ENCODE results near the gene CLCA1.

CLCA1 gene

DNA sequence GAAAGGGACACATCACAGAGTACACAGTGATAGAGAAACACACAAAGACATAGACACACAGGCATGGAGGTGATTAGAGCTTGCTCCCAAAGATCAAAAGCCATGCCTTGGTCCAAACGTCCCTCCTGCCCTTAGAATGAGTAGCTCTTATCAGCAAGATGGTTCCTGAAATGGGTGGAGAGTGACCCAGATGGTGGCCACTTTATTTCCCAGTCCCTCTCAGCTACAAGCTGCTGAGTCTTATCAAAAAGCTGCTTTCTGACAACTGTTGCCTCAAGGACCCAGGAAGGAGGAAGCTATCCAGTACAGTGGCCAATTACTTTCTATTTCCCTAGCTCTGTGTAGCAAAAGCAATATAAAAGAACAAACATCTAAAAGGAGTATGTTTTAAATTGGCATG is 7.7 kb upstream of the CLCA1 start:
- no peak for DNase-seq (ENCODE audit: low read depth)
- H3K4me3 ChIP-seq (ENCODE audit: low read depth, low read length): no peak overlapping the region

DNA sequence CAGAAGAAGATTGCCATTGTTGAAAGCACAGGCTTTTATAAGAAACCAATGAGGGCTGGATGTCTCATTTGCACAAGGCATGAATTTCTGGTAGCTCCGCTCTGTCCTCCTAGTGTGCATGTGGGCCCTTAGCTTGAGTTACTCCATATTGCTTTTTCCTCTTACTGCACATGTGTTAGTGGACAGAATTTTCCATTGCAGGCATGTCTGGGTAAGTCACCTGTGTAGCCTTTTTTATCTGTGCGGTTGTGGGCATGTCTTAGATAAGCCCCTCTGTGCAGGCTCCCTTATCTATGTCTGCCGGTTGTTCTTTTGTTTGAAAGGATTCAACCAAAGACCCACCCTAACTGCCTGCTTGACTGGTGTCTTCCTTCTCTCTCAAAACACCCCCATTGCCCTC is 7.2 kb upstream of the CLCA1 start:
- H3K4me3 ChIP-seq (ENCODE audit: low read depth, low read length): no peak overlapping the region
- DNase-seq (ENCODE audit: low read depth): no peak

DNA sequence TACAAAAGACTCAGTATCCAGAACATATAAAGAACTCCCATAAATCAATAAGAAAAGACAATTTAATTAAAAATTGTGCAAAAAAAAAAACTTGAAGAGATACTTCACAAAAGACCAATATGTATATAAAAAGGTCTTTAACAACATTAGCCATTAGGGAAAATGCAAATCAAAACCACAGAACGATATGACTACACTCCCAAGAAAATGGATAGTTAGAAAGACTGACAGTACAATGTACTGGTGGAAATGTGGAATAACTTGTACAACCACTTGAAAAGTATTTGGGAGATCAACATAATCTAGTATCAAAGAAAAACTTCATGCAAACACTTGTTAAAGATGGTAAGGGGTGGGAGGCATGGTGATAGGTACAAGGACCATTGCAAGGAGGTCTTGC is 3.9 kb upstream of the CLCA1 start:
- no peak for DNase-seq (ENCODE audit: low read depth)
- no peak overlapping the region for H3K4me3 ChIP-seq (ENCODE audit: low read depth, low read length)

DNA sequence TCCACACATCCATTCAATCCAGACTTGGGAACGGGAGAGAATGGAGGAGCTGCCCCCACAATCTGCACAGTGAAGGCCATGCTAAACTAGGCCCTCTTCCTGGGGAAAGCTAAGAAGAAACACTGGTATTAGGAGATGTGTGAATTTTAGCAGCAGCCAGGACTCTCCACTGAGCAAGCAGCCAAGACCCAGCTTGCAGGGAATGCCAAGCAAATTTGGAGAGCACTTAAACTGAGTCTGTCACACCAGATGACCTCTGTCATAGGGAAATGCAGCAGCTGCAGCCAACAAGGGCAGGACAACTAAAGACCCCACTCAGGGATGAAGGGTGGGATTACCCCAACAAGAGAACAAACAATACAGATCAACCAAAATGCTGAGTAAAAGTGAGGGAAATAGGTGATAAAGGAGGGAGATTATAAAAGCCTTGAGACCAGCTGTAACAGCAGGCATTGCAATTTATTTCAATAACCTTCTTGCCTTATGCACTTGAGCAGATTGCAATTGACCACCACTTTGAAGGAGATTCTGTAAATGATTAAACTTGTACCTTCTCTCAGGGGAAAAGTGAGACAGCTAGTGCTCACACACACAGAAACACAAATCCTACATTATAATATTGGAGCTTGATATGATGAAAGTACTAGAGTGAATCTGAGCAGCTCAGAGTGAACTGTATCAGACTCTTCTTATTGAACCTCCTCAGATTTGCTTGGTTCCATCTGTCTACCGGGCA is 2.5 kb upstream of the CLCA1 start:
- H3K4me3 ChIP-seq (ENCODE audit: low read depth, low read length): no peak overlapping the region
- DNase-seq (ENCODE audit: low read depth): no peak

DNA sequence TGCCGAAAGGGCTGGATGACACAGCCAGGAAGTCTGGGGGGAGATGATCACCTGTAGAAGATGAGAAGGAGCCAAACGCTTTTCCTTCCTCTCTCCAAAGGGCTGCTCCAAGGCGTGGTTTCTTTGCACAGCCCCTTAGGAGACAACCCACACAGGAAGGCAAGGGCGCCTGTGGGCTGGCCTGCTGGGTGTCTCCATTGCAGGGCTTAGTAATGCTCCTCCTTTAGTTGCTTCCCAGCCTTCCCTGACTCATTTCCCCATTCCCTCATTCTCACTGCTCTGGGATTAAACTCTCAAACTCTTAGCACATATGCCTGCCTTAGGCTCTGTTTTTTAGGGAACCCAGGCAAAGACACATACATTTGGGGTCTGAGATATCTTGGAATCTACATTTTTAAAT is 1.7 kb upstream of the CLCA1 start:
- DNase-seq (ENCODE audit: low read depth): no peak

DNA sequence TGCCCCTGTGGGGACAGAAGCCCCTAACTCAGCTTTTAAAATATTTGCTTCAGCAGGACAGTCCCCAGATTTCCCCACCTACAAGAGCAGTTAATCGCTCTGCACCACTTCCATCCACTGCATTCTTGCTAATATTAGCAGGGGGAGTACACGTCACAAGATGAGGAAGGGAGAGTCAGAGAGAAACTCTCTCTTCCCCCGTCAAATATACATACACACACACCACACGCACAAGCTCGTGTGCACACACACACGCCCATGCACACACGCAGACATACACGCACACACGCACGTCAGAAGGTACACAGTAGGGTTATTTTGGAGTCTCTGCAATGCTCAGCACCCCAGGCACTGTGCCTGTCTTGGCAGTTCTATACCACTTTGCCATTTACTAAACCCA is 2.1 kb downstream of the CLCA1 start:
- H3K4me3 ChIP-seq (ENCODE audit: low read depth, low read length): no peak overlapping the region
- no peak for DNase-seq (ENCODE audit: low read depth)

More for the DNA sequence above, 1.7 kb upstream of the CLCA1 start:
- H3K4me3 ChIP-seq (ENCODE audit: low read depth, low read length): no peak overlapping the region

DNA sequence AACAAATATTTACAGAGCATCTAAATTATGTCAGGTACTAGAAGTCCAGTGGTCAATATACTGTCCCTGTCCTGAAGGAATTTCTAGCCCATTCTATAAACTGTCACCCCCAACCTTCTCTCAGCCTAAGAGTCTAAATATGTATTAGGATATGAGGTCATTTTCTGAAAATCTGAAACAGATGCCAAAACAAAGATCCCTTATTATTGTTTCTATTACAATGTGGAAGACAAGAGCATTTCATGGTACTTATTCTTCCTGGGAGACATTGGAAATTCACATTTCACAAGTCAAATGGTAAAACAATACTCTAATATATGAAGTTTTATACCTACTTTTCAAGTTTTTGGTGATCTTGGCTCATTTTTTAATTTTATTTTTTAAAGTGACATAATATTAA is 2.6 kb downstream of the CLCA1 start:
- DNase-seq (ENCODE audit: low read depth): no peak
- H3K4me3 ChIP-seq (ENCODE audit: low read depth, low read length): no peak overlapping the region

DNA sequence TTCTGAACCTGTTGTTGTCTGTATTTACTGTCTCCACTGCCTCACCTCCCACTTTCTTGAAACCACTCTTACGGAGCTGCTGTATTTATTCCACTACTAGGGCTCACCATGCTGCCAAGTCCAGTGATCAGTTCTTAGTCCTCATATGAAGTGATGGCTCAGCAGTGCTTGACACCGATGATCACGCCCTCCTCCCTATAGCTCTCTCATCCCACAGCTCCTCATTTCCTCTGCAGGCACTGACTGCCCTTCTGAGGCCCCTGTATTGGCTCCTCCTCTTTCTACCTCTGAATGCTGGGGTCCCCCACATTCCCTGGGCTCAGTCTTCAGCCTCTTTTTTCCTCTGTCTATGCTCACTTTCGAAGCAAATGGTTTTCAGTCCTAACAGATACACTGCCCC is 3.4 kb downstream of the CLCA1 start:
- no peak overlapping the region for H3K4me3 ChIP-seq (ENCODE audit: low read depth, low read length)
- DNase-seq (ENCODE audit: low read depth): no peak

DNA sequence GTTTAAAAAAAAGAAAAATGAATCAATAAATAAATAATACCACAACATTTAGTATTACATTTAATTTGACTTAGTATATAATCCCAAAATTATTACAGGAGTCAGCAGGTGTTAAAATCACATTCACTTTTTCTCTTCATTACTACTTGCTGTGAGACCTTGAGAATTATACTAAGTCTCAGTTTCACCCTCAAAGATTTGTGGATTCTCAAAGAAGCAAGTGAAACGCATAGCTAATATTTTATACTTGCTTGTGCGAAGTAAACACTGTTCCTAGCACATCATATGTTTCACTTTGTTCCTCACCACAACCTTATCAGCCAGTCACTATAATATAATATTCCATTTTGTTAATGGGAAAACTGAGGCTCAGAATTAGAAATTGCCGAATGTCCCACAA is 4.0 kb downstream of the CLCA1 start:
- DNase-seq (ENCODE audit: low read depth): no peak
- no peak overlapping the region for H3K4me3 ChIP-seq (ENCODE audit: low read depth, low read length)

DNA sequence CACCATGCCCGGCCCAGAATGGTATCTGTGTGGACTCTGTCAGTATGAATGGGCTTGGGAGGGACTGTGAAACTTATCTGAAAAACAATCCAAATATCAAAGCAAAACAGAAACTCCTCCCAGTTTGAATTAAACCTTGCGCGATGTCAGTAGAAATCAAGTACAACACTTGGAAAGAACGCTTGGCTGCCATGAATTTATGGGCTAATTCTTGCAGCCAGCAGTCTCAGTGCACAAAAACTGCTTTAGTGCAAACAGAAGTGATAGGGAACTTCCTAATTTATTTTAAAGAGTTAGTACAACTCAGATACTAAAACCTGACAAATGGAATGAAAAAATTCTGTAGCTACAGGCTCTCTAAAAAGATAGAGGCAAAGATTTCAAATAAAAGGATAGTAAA is 8.5 kb downstream of the CLCA1 start:
- no peak for DNase-seq (ENCODE audit: low read depth)
- H3K4me3 ChIP-seq (ENCODE audit: low read depth, low read length): no peak overlapping the region

DNA sequence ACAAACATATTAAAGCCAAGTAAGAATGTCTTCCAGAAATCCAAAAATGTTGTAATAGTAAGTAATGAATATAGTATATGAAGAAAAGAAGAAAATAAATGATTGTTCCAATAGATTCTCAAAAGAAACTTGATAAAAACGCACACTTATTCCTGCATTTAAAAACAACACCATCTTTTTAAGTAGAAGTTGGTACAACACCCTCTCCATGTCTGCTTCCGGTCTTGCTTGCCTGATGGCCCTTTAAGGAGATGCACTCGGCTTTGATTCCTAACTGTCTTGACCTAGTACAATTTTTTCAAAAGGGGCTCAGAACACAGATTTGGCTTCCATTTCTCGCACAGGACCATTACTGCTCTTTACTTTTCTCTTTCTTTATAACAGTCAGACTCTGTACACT is 9.0 kb downstream of the CLCA1 start:
- H3K4me3 ChIP-seq (ENCODE audit: low read depth, low read length): no peak overlapping the region
- no peak for DNase-seq (ENCODE audit: low read depth)

DNA sequence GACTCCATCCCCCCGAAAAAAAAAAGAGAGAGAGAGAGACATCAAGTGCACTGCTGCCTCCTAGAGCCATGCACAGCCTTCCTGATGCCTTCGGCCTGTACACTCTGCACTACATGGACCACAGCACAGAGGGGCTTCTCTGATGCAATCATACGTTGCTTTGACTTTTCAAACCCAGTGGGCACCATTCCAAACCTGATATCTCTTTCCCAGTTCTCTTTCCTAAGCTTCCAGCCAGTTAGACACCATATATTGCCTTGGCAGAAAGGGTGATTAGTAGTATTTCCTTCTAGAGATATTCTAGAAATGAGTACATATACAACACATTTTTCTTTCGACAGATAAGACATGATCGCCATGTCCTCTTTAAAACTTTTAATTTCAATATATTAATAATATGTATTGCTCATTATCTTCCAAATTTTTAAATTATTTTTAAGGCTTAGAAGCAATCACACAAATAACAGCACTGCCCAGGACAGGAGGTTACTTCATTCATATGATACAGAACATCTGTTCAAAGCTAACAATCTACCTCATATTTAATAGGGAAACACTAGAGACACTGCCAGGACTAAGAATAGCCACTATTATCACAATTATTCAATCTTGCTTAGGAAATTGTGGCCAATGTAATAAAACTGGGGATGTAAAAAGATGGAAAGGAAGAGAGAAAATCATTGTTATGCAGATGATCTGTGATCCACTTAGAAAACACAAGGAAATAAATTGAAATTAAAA is 9.9 kb downstream of the CLCA1 start:
- no peak overlapping the region for H3K4me3 ChIP-seq (ENCODE audit: low read depth, low read length)
- DNase-seq (ENCODE audit: low read depth): no peak

DNA sequence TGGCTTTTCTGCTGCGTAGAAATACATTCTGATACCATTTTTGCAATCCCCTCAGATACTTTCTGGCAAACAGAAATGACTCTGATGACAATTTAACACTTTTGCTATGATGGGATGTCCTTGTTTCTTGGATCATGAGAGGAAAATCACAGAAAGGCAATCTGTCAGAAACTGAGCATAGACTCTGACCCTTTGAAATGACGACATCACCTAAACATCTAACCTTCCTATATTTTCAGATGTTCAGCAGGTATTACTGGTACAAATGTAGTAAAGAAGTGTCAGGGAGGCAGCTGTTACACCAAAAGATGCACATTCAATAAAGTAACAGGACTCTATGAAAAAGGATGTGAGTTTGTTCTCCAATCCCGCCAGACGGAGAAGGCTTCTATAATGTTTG is 13.2 kb downstream of the CLCA1 start:
- DNase-seq (ENCODE audit: low read depth): no peak
- H3K4me3 ChIP-seq (ENCODE audit: low read depth, low read length): no peak overlapping the region

DNA sequence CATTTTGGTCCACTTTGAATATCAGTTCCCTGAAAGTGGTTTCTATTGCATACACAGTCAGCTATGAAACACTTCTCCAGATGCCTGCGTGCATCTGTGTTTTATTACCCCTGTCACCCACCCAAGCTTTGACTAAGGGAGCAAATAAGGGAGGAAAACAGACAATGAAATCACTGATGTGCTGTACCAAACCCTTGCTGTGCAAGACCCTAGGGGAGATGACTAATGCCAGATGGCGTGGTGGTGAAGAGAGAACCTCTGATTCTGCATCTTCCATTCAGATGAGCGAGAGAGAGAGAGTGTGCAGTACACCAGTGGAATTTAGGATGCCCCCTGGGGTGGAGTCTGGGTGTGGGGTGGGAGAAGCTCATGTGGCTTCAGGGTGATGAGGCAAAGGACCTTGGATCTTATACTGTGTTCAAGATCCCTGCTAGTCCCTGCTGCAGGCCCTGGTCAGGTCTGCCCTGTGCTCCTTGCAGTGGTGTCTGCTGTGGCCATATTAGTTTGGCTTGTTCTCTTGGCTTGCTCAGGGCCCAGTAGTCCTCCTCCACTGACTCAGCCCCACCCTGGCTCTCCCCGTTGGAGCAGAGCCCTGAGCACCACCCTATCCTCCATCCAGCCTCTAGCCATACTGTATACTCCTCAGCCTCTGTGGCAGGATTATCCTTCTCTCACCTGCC is 18.5 kb downstream of the CLCA1 start:
- no peak overlapping the region for H3K4me3 ChIP-seq (ENCODE audit: low read depth, low read length)
- peak; percentile 99 for DNase-seq (ENCODE audit: low read depth)

DNA sequence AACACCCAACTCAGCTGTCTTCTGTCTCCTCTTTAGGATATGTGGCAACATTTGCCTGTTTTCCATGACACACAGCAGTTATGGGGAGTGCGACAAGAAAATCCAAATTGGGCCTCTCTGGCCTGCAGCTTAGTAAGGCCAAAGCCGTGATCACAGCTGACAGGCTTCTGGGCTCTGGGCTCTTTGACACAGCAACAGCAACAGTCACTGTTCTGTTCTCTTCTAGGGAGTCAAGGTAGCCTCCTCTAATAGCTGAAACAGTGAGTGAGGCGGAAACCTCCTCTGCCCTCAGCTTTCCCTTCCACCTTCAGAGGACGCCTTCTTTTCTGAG is 19.0 kb downstream of the CLCA1 start:
- DNase-seq (ENCODE audit: low read depth): no peak
- H3K4me3 ChIP-seq (ENCODE audit: low read depth, low read length): no peak overlapping the region

DNA sequence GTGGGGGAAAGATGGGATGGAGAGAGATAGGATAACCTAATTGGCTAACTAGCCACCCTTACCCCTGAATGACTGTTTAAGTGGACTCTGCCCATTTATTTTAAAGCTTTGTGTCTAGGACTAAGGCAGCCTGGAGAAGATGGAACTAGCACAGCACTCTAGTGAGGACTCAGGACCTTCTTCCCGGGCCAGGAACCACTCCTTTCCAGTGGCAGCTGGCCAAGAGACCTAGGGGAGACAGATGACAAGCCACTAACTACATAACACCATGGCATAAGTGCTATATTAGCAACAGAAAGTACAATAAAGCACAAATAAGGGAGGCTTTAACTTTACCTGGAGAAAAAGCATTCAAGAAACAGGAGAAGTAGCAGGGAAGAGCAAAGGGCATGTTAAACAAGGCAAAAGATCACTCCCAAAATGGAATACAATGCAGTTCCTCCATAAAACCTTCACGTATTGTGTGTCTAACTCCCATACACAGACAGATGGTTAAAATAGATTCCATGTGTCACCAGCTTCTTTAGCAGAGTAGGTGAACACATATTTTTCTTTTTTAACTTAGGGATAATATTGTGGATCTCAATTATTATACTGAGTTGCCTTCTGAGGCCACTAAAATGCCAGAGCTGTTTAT is 20.6 kb downstream of the CLCA1 start:
- DNase-seq (ENCODE audit: low read depth): no peak
- no peak overlapping the region for H3K4me3 ChIP-seq (ENCODE audit: low read depth, low read length)

DNA sequence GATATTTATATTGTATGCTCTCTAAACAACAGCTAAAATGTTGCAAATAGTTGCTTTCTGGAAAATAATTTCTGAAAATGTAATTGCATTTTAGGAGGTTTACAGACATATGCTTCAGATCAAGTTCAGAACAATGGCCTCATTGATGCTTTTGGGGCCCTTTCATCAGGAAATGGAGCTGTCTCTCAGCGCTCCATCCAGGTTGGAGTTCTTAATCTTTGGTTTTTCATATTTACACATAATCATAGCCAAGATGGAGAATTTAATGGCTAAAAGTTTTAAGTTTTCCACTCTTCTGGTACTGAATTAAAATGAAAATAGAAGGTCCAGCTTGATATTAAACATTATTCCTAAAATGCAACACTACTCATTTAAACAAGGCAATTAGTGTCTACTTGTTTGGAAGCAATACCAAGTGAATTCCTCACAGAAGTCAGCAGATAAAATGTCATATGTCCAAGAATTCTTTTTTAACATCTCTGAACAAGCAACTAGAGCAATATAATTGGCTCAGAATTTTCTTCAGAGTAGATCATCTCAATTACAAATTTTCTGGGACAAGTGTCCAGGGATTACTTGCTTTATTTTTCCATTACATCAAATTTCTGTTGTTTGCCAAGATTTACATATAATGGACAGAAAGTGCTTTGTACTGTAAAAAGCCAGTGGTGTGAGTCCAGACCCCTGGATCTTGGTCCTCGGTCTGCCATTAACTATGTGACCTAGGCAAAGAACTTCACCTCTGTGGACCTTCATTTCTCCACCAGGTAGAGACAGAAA is 22.6 kb downstream of the CLCA1 start:
- DNase-seq (ENCODE audit: low read depth): no peak
- H3K4me3 ChIP-seq (ENCODE audit: low read depth, low read length): no peak overlapping the region

DNA sequence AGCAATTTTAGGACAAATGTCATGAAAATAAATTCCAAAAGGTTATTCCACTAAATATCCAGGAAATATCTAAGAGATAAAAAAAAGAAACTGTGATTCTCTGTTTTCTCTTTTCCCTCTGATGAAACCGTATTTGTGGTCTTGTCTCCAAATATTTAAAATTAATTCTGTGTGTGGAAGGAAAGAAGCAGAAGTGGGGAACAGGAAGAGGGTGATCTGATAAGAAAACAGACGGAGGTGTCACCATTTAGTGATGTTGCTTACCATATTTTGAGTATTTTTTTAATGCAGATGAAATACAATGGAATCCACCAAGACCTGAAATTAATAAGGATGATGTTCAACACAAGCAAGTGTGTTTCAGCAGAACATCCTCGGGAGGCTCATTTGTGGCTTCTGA is 29.6 kb downstream of the CLCA1 start:
- no peak for DNase-seq (ENCODE audit: low read depth)
- no peak overlapping the region for H3K4me3 ChIP-seq (ENCODE audit: low read depth, low read length)

DNA sequence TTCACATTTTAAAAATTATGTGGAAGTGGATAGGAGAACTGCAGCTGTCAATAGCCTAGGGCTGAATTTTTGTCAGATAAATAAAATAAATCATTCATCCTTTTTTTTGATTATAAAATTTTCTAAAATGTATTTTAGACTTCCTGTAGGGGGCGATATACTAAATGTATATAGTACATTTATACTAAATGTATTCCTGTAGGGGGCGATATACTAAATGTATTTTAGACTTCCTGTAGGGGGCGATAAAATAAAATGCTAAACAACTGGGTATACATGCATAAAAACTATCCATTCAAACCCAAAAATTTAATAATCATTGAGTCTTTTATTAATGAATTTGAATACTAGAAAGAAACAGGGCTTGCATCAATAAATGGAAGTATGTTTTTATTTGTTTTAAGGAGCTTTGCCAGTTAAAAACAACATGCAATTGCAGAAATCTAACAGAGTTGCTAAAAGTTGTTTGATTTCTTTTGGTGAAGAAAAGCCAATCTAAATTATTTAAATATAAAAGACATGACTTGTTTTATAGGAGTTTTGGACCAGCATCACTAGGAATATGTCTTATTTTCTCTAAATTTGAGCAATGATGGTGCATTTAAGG is 31.4 kb downstream of the CLCA1 start:
- no peak for DNase-seq (ENCODE audit: low read depth)
- H3K4me3 ChIP-seq (ENCODE audit: low read depth, low read length): no peak overlapping the region
